Ovary (tissue), 3 donors: Measurements from ENCODE around the gene KCTD16.

Experiments used
- POLR2A ChIP-seq: fragments of 450-650 bp; IDR thresholded peaks from one replicate; pipeline ENCODE4 v1.6.1; 2017; ENCODE audit warnings: antibody characterized with exemption, mild to moderate bottlenecking, moderate library complexity
- TF ChIP-seq, protein P1 (sequence below), 3 donors: fragments of 450-650 bp in 2 of 3; fragments of 200-600 bp in 1 of 3; IDR thresholded peaks; one replicate each; pipeline versions ENCODE4 v1.5.1 to v1.8.0; 2016 to 2022; ENCODE audit warnings: antibody characterized with exemption in 3 of 3, mild to moderate bottlenecking in 1 of 3
- donor health status: DM: no; HTN: no; CAD: no.

DNA sequence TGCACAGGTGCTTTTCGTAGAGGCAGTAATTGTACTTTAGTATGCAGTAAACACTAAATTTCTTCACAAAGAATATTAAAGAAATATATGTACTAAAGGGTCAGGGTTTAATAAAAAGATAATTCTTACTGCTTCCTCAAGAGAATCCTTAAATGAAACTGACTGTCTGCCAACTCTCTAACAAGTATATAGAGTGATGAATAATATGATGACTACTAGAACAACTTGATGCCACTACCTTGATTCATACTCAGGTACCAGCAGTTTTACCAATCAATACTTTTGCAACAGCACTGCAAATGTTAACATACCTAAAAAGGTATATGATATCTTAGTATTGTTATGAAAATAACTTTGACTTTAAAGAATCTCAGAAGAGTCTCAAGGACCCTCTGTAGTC, 4.0 kb upstream of the KCTD16 start:
- TF ChIP-seq, protein P1, sequence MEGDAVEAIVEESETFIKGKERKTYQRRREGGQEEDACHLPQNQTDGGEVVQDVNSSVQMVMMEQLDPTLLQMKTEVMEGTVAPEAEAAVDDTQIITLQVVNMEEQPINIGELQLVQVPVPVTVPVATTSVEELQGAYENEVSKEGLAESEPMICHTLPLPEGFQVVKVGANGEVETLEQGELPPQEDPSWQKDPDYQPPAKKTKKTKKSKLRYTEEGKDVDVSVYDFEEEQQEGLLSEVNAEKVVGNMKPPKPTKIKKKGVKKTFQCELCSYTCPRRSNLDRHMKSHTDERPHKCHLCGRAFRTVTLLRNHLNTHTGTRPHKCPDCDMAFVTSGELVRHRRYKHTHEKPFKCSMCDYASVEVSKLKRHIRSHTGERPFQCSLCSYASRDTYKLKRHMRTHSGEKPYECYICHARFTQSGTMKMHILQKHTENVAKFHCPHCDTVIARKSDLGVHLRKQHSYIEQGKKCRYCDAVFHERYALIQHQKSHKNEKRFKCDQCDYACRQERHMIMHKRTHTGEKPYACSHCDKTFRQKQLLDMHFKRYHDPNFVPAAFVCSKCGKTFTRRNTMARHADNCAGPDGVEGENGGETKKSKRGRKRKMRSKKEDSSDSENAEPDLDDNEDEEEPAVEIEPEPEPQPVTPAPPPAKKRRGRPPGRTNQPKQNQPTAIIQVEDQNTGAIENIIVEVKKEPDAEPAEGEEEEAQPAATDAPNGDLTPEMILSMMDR (IDR thresholded peaks at IDR 0.05): no peak
- no peak for TF ChIP-seq POLR2A
